HepG2 (cell line): ENCODE data around the gene SEMA5B. TPM values are rescaled to one million over a fixed set of nuclear protein-coding genes. Genes with fewer than 3 reads are reported as not detected.

ENCODE experiments used
- ATAC-seq: fragments of 200-7000 bp; cut with Tn5 transposase; 3 replicates; pipeline ENCODE4 v1.9.1; 2020; ENCODE audit warnings: mild to moderate bottlenecking, moderate library complexity
- BruUV-seq: library from RNA; stranded (reverse); fragments of 400-500 nt; replicated peaks from 2 replicates; lab custom pipeline; 2021; lab: Mats Ljungman, UMichigan
- CTCF ChIA-PET: fragments of 300-600 bp; formaldehyde crosslinking; extraction: SDS; loops from one replicate; lab custom pipeline; 2021; ENCODE audit warnings: low total read pairs, inconsistent platforms, low intra/inter-chr PET ratio; lab: Yijun Ruan, JAX
- POLR2A ChIA-PET: fragments of 350-600 bp; sonication (Branson Sonifier 250); formaldehyde crosslinking; loops from one replicate; lab custom pipeline; 2020; ENCODE audit warnings: antibody characterized with exemption, inconsistent platforms; lab: Yijun Ruan, JAX
- DNase-seq: peaks from one replicate; pipeline ENCODE4 v3.0.0-alpha.2; 2015; ENCODE audit warnings: low spot score
- FAIRE-seq: peaks from 3 replicates; lab custom pipeline; 2011; peaks lifted over from hg19 to GRCh38; lab: Jason Lieb, UNC
- H2AFZ ChIP-seq: one replicate; pipeline ENCODE4 v1.6.1; 2011; ENCODE audit warnings: low read length, inconsistent platforms
- H3K27ac ChIP-seq: fragments of 300-600 bp; 3 replicates; pipeline ENCODE4 v1.8.0; 2011; ENCODE audit warnings: mixed run types, mild to moderate bottlenecking, mixed read lengths, low read length, inconsistent platforms; ENCODE audit not compliant: insufficient read depth; ENCODE audit errors: extremely low read length
- H3K27me3 ChIP-seq, 2 experiments: fragments of 200-600 bp in 1 of 2; 2 replicates in 1 of 2; 3 replicates in 1 of 2; pipeline versions ENCODE4 v1.6.0 to v1.8.0; 2011; ENCODE audit warnings: low read length in 2 of 2, mild to moderate bottlenecking in 2 of 2, moderate library complexity in 2 of 2, inconsistent platforms in 1 of 2; ENCODE audit not compliant: insufficient read depth in 2 of 2, control insufficient read depth in 1 of 2
- H3K36me3 ChIP-seq, 2 experiments: fragments of 200-600 bp in 1 of 2; replicated peaks in 1 of 2; 2 replicates in 1 of 2; 3 replicates in 1 of 2; pipeline versions ENCODE4 v1.5.1 to v1.8.0; 2011; ENCODE audit warnings: low read length in 2 of 2, inconsistent platforms in 1 of 2; ENCODE audit not compliant: insufficient read depth in 2 of 2, control insufficient read depth in 1 of 2
- H3K4me1 ChIP-seq: 2 replicates; pipeline ENCODE4 v1.5.1; 2012; ENCODE audit warnings: low read length, inconsistent platforms; ENCODE audit not compliant: insufficient read depth
- H3K4me2 ChIP-seq: 2 replicates; pipeline ENCODE4 v1.6.0; 2011; ENCODE audit warnings: low read depth, low read length, inconsistent platforms
- H3K4me3 ChIP-seq, 3 experiments: fragments of 200-600 bp in 1 of 3; sonication (generic), shearing (Covaris generic) in 1 of 3; replicated peaks in 1 of 3; 2 replicates each; pipeline ENCODE4 v1.5.1; 2011 to 2016; ENCODE audit warnings: low read length in 3 of 3, inconsistent platforms in 2 of 3, low read depth in 2 of 3, mild to moderate bottlenecking in 2 of 3, control low read depth in 1 of 3, mixed read lengths in 1 of 3; ENCODE audit not compliant: insufficient read depth in 1 of 3
- H3K79me2 ChIP-seq: one replicate; pipeline ENCODE4 v1.6.1; 2011; ENCODE audit warnings: low read length, inconsistent platforms; ENCODE audit not compliant: insufficient read depth
- H3K9ac ChIP-seq: 2 replicates; pipeline ENCODE4 v1.6.0; 2011; ENCODE audit warnings: mild to moderate bottlenecking, low read depth, low read length, inconsistent platforms; ENCODE audit not compliant: insufficient read depth
- H3K9me3 ChIP-seq: 2 replicates; pipeline ENCODE4 v1.5.1; 2012; ENCODE audit warnings: mild to moderate bottlenecking, low read length
- H4K20me1 ChIP-seq: 2 replicates; pipeline ENCODE4 v1.6.0; 2011; ENCODE audit warnings: inconsistent platforms, mild to moderate bottlenecking, low read length, moderate library complexity; ENCODE audit not compliant: insufficient read depth
- ARNT ChIP-seq: fragments of 450-650 bp; IDR thresholded peaks from 2 replicates; pipeline ENCODE4 v1.6.1; 2017
- CTCF ChIP-seq: sonication (generic); formaldehyde crosslinking; IDR thresholded peaks from 2 replicates; pipeline ENCODE4 v1.5.0; 2020; ENCODE audit warnings: mild to moderate bottlenecking, missing genetic modification reagents, moderate library complexity
- FOXC1 ChIP-seq: sonication (generic); formaldehyde crosslinking; IDR thresholded peaks from 2 replicates; pipeline ENCODE4 v1.8.0; 2022; ENCODE audit warnings: mild to moderate bottlenecking, missing genetic modification reagents, borderline replicate concordance
- MXD4 ChIP-seq: IDR thresholded peaks from 2 replicates; pipeline ENCODE4 v1.6.1; 2016; ENCODE audit warnings: mild to moderate bottlenecking, missing biosample characterization, missing genetic modification reagents
- SIX4 ChIP-seq: sonication (generic); formaldehyde crosslinking; IDR thresholded peaks from 2 replicates; pipeline ENCODE4 v1.4.0; 2020; ENCODE audit warnings: missing genetic modification reagents
- SMC3 ChIP-seq: IDR thresholded peaks from 2 replicates; pipeline ENCODE4 v1.6.1; 2011; ENCODE audit warnings: low read length, improper control_type of control experiment
- SNRNP70 ChIP-seq: fragments of 200-400 bp; formaldehyde crosslinking; IDR thresholded peaks from 2 replicates; pipeline ENCODE4 v1.6.1; 2017; ENCODE audit warnings: mild to moderate bottlenecking, low read depth, low read length, moderate library complexity
- ZFP82 ChIP-seq: sonication (generic); formaldehyde crosslinking; IDR thresholded peaks from 2 replicates; pipeline ENCODE4 v1.5.1; 2020; ENCODE audit warnings: mild to moderate bottlenecking, missing genetic modification reagents, borderline replicate concordance
- ZNF777 ChIP-seq: sonication (generic); formaldehyde crosslinking; IDR thresholded peaks from 2 replicates; pipeline ENCODE4 v1.4.0; 2020; ENCODE audit warnings: missing genetic modification reagents
- WGBS: methylation state at CpG from one replicate; pipeline ENCODE4 v1.1.6; 2017; ENCODE audit warnings: low lambda C conversion rate; 5-methylcytosine and 5-hydroxymethylcytosine counted together
- in situ Hi-C: cut with HindIII; loops from 2 replicates; pipeline ENCODE4 v1.10.0; 2017; ENCODE audit warnings: low pct_unique_long_range_greater_than_20kb; ENCODE audit not compliant: extremely low pct_ligation_motif_present
- intact Hi-C: fragments of 100-400 bp; cut with micrococcal nuclease; formaldehyde crosslinking; loops from one replicate; pipeline ENCODE4 v1.10.0; 2022; ENCODE audit not compliant: unreplicated experiment
- polyA plus RNA-seq, 8 experiments: library from polyadenylated mRNA; depleted of rRNA in 3 of 8; stranded (reverse) in 7 of 8; unstranded in 1 of 8; fragments of >200 nt; fragmentation: Illumina TruSeq in 4 of 8; extraction: Trizol in 4 of 8; gene quantifications; 2 replicates each; pipeline versions ENCODE4 v1.2.1 to v1.2.3, GENCODE V29; 2011 to 2016; ENCODE audit warnings: low read depth in 4 of 8, missing spikeins in 1 of 8, mixed read lengths in 1 of 8; ENCODE audit not compliant: insufficient read depth in 1 of 8
- total RNA-seq, 5 experiments: library from RNA; depleted of rRNA; stranded (reverse); fragments of >200 nt; fragmentation: Illumina TruSeq; extraction: Trizol; gene quantifications; 2 replicates each; pipeline ENCODE4 v1.2.3, GENCODE V29; 2016; ENCODE audit warnings: low read depth in 1 of 5

SEMA5B gene
- total and polyA plus RNA-seq, 2 of the 13 experiments (the other 11 are each of a cell fraction or from before 2014, with no cell fraction given), result not detected

GRCh38 chr3:122942239-122942638 lies 85.3 kb downstream of the SEMA5B start:
- H3K9ac ChIP-seq, result no peak overlapping the region
- no TSS peak for BruUV-seq
- ChIA-PET CTCF (interaction anchor here (0.9 kb wide), 1 partner anchor 86 kb away, joined by 5 read pairs; no protein-coding TSS in a partner anchor), POLR2A (no interaction called here)
- ATAC-seq (peak; percentile 12), FAIRE-seq (no peak), DNase-seq (no peak)
- H3K4me3 ChIP-seq, result no peak overlapping the region
- no peak overlapping the region for H3K4me2 ChIP-seq
- in situ Hi-C loops (no loop called here), intact Hi-C loops (loop anchor here (2.0 to 5.0 kb wide), 4 partner anchors 83 to 1395 kb away; partner anchors contain the start of gene POLQ)
- TF ChIP-seq MXD4 (CRISPR knock-in tag), result no peak
- peak; percentile 3; the same call in 1 of the 2 replicates for TF ChIP-seq FOXC1 (CRISPR knock-in tag)
- TF ChIP-seq ZFP82 (CRISPR knock-in tag), result no peak
- TF ChIP-seq SNRNP70, result no peak
- no peak overlapping the region for H2AFZ ChIP-seq
- H3K27me3 ChIP-seq, result peaks cover 0 to 20% of the 10 kb centered on the region in 2 experiments; a peak in 3 of 5 replicates
- no peak overlapping the region for H3K27ac ChIP-seq
- peaks cover 18% of the 10 kb centered on the region for H3K4me1 ChIP-seq
- H3K9me3 ChIP-seq, result no peaks in the 10 kb centered on the region
- no peaks in the 10 kb centered on the region for H4K20me1 ChIP-seq
- WGBS, result 100% methylated on average over 1 of the region's 3 CpGs
- H3K79me2 ChIP-seq, result no peaks in the 10 kb centered on the region
- no peaks in the 10 kb centered on the region for H3K36me3 ChIP-seq

GRCh38 chr3:122941228-122942206 lies 86.0 kb downstream of the SEMA5B start:
- DNase-seq (no peak), FAIRE-seq (no peak), ATAC-seq (no peak)
- no peak overlapping the region for H3K4me2 ChIP-seq
- H3K79me2 ChIP-seq, result no peaks in the 10 kb centered on the region
- intact Hi-C loops, result loop anchor here (2.0 to 5.0 kb wide), 4 partner anchors 83 to 1394 kb away; partner anchors contain the start of gene POLQ
- BruUV-seq, result no TSS peak
- H3K4me1 ChIP-seq, result peaks cover 18% of the 10 kb centered on the region
- H4K20me1 ChIP-seq, result no peaks in the 10 kb centered on the region
- TF ChIP-seq CTCF (CRISPR knock-in tag), result 0 out of 2 replicates have a peak, but pooled peaks have one; percentile 27
- no peak for TF ChIP-seq ZNF777 (CRISPR knock-in tag)
- no peak for TF ChIP-seq SIX4 (CRISPR knock-in tag)
- peak; percentile 16; the same call in 1 of the 2 replicates for TF ChIP-seq SMC3
- TF ChIP-seq ARNT, result no peak
- ChIA-PET CTCF (no interaction called here), POLR2A (no interaction called here)
- no peak overlapping the region for H3K27ac ChIP-seq
- no peaks in the 10 kb centered on the region for H3K9me3 ChIP-seq
- peaks cover 0 to 15% of the 10 kb centered on the region in 2 experiments; a peak in 2 of 5 replicates for H3K27me3 ChIP-seq
- no peak overlapping the region for H2AFZ ChIP-seq
- H3K36me3 ChIP-seq, result no peaks in the 10 kb centered on the region
- no peak overlapping the region for H3K4me3 ChIP-seq
- no peak overlapping the region for H3K9ac ChIP-seq
- 72% methylated on average over 6 of the region's 6 CpGs for WGBS
- in situ Hi-C loops, result no loop called here
